ENCODE data around the gene CNTNAP5.

GRCh38 chr2:124874676-124875075, 849.6 kb downstream of the CNTNAP5 start:
- TF ChIP-seq L3MBTL2 (conservative IDR thresholded peaks at IDR 0.05) (no peak), SUZ12 (IDR thresholded peaks at IDR 0.05) (no peak), TARDBP (IDR thresholded peaks at IDR 0.05) (no peak)

All from HEK293T (cell line).